Vagina (tissue), 2 donors: ENCODE results near the gene LRRIQ1.

ENCODE experiments used
- POLR2A ChIP-seq, 2 donors: fragments of 450-650 bp; IDR thresholded peaks; one replicate each; pipeline ENCODE4 v1.6.1; 2017; ENCODE audit warnings: antibody characterized with exemption in 2 of 2, mild to moderate bottlenecking in 2 of 2, moderate library complexity in 2 of 2
- POLR2AphosphoS5 ChIP-seq, 2 donors: sonication (generic); formaldehyde crosslinking; IDR thresholded peaks; one replicate each; pipeline ENCODE4 v1.9.0; 2017; ENCODE audit warnings: antibody characterized with exemption in 2 of 2, mild to moderate bottlenecking in 2 of 2, low read depth in 1 of 2; ENCODE audit not compliant: insufficient read depth in 1 of 2
- TF ChIP-seq, protein P1 (sequence below), 3 experiments: fragments of 450-650 bp in 2 of 3; fragments of 200-600 bp in 1 of 3; sonication (generic) in 1 of 3; IDR thresholded peaks; one replicate each; pipeline ENCODE4 v1.5.1; 2017 to 2019; ENCODE audit warnings: antibody characterized with exemption in 3 of 3, mild to moderate bottlenecking in 2 of 3, moderate library complexity in 2 of 3

DNA sequence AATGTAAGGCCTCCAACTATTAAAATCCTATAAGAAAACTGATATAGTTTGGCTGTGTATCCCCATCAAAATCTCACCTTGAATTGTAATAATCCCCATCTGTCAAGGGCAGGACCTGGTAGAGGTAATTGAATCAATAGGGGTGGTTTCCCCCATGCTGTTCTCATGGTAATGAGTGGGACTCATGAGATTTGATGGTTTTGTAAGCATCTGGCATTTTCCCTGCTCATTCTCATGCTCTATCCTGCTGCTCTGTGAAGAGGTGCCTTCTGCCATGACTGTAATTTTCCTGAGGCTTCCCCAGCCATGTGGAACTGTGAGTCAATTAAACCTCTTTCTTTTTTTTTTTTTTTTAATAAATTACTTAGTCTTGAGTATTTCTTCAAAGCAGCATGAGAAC lies 31.9 kb upstream of the LRRIQ1 start:
- TF ChIP-seq, protein P1, sequence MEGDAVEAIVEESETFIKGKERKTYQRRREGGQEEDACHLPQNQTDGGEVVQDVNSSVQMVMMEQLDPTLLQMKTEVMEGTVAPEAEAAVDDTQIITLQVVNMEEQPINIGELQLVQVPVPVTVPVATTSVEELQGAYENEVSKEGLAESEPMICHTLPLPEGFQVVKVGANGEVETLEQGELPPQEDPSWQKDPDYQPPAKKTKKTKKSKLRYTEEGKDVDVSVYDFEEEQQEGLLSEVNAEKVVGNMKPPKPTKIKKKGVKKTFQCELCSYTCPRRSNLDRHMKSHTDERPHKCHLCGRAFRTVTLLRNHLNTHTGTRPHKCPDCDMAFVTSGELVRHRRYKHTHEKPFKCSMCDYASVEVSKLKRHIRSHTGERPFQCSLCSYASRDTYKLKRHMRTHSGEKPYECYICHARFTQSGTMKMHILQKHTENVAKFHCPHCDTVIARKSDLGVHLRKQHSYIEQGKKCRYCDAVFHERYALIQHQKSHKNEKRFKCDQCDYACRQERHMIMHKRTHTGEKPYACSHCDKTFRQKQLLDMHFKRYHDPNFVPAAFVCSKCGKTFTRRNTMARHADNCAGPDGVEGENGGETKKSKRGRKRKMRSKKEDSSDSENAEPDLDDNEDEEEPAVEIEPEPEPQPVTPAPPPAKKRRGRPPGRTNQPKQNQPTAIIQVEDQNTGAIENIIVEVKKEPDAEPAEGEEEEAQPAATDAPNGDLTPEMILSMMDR (IDR thresholded peaks at IDR 0.05): no peak
- TF ChIP-seq POLR2A (IDR thresholded peaks at IDR 0.05) (no peak), POLR2AphosphoS5 (IDR thresholded peaks at IDR 0.05; ENCODE audit: insufficient read depth in 1 of 2, low read depth in 1 of 2) (no peak)
